GM18499 (cell line): ENCODE results near the gene CREBBP.

Source experiments
- ATAC-seq: cut with Tn5 transposase; IDR thresholded peaks from one replicate; pipeline ENCODE4 v1.9.1; 2021; ENCODE audit warnings: moderate number of reproducible peaks; ENCODE audit not compliant: insufficient read depth, unreplicated experiment

CREBBP gene

GRCh38 chr16:3745751-3746355, 134.7 kb downstream of the CREBBP start:
- ATAC-seq = no peak

- ATAC-seq = no peak
Measured at GRCh38 chr16:3744018-3744417, 136.5 kb downstream of the CREBBP start.

GRCh38 chr16:3740934-3741333, 139.6 kb downstream of the CREBBP start:
- no peak for ATAC-seq

DNA sequence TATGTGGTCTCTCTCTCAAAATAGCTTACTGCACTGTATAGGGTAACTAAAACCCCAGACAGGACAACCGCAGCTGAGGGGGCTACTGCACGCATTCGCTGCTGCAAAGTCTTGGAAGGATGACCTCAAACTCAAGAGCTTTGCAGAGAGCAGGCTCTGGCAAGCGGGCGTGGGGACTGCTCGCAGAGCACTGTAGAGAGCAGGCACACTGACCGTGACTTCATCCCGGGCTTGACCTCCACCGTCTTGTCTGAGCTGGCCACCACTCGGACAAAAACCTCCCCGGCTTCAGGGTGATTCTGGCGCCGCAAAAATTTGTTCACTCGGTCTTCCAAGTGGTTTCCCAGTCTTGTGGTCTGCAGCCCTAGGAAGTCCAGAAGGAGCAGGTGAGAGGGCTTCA, 140.3 kb downstream of the CREBBP start:
- ATAC-seq = no peak

GRCh38 chr16:3739636-3740035, 140.9 kb downstream of the CREBBP start:
- ATAC-seq = no peak

DNA sequence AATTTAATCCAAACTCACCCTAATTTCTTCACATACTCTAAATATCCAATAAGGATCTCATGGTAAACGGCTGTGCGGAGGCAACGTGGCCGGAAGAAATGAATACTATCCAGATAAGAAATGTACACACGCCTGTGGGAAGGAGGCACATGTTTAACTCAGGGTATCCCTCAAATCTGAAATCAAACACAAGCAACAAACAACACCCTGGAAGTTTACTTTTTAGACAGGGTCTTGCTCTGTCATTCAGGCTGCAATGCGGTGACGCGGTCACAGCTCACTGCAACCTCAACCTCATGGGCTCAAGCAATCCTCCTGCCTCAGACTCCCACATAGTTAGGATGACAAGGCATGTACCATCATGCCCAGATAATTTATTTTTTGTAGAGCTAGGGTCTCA, 142.0 kb downstream of the CREBBP start:
- ATAC-seq = no peak

- ATAC-seq = no peak
Measured at GRCh38 chr16:3738128-3738527, 142.4 kb downstream of the CREBBP start.

DNA sequence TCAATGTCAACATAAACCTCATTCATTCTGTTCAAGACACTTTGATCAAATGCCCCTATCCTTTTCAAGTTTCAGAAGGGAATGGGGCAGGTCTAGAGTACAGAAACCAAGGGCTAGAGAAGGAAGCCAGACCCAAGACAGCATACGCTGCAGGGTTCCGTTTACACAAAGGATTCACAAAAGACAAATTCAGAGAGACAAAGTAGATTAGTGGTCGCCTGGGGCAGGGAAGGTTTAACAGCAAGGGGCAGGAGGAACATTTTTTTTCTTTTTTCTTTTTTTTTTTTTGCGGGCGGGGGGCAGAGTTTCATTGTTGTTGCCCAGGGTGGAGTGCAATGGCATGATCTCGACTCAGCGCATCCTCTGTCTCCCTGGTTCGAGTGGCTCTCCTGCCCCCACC, 143.3 kb downstream of the CREBBP start:
- no peak for ATAC-seq

- ATAC-seq = no peak
Measured at GRCh38 chr16:3736116-3736515, 144.4 kb downstream of the CREBBP start.

GRCh38 chr16:3735541-3735940, 145.0 kb downstream of the CREBBP start:
- no peak for ATAC-seq

GRCh38 chr16:3734758-3735221, 145.7 kb downstream of the CREBBP start:
- ATAC-seq = no peak

DNA sequence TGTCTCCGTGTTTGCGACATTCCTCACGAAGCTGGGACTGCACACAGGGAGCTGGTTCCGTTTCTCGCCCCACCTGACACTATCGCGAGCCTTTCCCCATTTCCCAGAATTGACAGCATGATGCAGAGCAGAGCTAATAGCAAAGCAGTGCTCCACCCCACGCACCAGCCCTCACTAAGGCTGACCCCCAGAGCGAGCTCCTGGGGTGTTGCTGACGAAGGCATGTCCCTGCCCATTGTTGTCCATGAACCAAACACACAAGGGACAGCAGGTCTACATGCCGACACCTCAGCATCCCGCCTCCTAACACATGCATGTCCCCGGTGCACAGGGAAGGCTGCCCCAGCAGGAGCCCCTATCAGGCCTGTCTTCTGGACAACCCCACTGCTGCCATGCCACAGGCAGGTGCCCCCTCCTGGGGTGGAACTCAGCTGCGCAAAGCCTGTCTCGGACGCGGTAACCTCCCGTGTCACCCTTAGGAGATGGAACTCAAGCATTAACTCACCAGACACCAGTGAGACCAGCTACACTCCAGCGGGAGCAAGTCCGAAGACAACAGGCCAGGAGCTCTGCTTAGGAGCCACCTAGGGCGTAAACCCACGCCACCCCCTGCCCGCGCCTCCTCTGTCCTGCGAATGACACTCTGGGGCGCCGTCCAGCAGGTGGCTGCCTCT, 146.3 kb downstream of the CREBBP start:
- no peak for ATAC-seq

DNA sequence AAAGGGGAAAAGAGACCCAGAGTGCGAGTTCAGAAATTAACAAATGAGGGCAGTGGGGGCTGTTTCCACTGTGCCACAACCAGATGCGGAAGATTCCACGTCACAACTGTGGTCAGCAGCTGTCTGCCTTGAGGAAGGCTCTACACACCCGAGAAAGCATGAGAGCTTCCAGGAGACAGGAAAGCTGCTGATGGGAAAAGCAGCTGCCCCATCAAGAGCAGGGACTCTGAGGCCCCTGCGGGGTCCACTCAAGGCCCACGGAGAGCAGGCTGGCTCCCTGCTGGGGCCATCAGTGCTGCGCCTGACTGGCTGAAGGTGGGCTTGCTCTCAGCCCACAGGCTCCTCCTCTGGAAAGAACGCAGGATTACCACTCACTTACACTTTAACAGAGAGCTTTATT, 148.3 kb downstream of the CREBBP start:
- no peak for ATAC-seq

GRCh38 chr16:3731126-3731935, 149.2 kb downstream of the CREBBP start:
- no peak for ATAC-seq

DNA sequence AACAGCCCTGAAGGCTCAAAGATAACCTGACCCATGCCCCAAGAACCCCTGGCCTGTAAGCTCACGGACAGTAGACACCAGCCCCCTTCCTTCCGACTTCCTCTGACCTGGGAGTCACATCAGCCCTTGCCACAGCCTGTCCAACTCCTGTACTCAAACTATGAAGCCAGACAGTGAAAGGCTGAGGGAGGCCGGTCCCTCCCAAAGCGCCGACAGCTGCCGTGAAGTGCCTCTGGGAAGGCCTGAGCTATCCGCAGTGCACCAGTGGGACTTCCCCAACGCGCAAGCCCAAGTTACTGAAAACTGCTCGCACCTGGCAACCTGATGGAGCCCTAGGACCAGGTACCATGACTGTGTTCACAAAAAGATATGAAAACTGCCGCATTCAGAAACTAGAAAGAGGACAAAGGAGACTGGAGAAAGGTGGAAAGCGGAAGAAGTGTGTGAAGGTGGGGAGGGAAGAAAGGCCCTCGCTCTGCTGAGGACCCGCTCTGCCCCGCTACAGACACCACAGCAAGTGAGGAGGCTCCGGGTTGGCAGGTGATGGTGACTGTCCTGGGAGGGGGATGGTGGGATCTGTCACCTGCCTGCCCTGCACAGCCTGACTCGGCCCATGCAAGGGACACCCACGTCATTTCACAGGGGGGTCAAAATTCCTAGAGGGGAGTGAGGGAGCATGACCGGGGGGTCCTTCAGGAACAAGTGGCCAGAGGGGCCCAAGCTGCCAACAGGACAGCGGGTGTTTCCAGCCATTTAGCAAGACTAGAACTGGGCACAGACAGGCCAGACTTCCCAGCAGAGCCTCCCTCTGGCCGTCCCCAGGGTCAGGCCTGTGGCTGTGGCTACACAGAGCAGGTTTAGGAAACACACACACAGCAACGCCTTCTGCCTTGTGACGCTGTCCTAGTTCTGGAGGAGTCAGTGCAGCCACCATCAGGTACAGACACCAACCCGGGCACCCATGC, 150.1 kb downstream of the CREBBP start:
- ATAC-seq = no peak

DNA sequence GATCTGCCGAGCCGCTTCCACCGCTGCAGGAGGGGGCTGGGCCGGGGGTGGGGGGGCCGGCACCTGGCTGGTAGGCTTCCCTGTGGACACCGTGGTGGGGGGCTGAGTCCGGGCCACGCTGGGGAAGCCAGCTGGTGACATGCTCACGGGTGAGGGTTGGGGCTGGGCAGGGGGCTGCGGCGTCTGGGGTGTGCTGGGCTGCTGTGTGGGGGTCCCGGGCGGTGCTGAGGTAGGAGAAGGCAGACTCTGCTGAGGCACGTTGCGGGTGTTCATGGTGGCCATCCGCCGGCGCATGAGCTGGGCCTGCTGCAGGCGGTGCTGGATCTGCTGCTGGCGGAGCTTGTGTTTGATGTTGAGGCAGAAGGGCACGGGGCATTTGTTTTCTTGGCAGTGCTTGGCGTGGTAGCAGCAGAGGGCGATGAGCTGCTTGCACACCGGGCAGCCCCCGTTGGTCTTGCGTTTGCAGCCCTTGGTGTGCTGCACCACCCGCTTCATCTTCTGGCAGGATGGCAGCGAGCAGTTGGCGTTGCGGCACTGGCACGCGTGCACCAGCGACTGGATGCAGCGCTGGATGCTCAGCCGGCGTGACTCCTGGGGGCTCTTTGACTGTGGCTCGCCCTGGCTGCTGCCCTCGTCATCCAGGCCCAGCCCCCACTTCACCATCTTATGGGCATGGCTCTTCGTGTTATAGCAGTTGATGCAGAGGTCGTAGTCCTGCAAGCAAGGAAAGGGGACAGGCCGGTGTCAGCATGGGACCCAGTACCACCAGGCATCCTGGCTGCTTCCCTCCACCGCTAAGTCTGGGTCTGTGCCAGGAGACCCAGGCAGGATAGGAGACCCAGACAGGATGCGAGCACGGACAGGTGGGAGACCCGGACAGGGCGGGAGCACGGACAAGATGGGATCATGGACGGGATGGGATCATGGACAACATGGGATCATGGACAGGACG, 151.1 kb downstream of the CREBBP start:
- ATAC-seq = no peak

DNA sequence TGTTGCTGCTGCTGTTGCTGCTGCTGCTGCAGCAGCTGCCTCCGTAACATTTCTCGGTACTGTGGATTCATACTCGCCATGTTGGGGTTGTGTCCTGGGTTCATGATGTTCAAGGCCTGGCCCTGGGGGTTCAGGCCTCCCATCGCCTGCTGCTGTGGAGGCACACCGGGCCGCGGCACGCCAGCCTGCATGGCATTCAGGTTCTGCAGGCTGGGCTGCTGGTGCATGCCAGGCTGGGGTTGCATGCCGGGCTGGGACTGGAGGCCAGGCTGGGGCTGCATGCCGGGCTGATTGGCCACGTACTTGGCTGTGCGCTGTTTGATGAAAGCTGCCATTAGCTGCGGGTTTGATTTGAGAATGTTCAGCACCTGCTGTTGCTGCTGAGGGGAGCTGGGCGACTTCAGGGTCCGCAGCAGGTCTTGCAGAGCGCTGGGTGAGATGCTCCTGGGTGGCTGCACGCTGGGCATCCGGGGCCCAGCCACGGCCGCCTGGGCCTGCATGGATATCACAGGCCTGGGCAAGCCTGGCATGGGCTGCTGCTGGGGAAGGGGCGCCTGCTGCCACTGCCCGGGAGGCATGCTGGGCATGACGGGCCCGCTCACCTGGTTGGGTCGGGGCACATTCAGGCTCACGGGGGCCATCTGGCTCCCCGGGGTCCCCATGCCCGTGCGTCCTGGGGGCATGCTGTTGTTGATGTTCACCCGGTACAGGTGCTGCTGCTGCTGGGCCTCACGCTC, 151.9 kb downstream of the CREBBP start:
- no peak for ATAC-seq

- ATAC-seq = no peak
Measured at GRCh38 chr16:3727806-3728381, 152.6 kb downstream of the CREBBP start.
